MM.1S (cell line): ENCODE measurements around the gene RTN4RL1.

Source experiments
- CTCF ChIP-seq: fragments of 300-600 bp; sonication (generic); IDR thresholded peaks from 2 replicates; pipeline ENCODE4 v1.5.1; 2016; ENCODE audit warnings: antibody characterized with exemption, low read length, mixed read lengths
- EZH2phosphoT487 ChIP-seq: fragments of 300-600 bp; sonication (generic); IDR thresholded peaks from 2 replicates; pipeline ENCODE4 v1.6.1; 2018; ENCODE audit warnings: antibody characterized with exemption, low read length

- TF ChIP-seq CTCF (no peak), EZH2phosphoT487 (no peak)
Measured at GRCh38 chr17:1918346-1919162, 106.6 kb downstream of the RTN4RL1 start.
